ENCODE measurements around the gene USP7. TPM values are rescaled to one million over a fixed set of nuclear protein-coding genes. Genes with fewer than 3 reads are reported as not detected.

The USP7 gene
- total RNA-seq, 1 experiment from 2014 or later = 125 TPM

DNA sequence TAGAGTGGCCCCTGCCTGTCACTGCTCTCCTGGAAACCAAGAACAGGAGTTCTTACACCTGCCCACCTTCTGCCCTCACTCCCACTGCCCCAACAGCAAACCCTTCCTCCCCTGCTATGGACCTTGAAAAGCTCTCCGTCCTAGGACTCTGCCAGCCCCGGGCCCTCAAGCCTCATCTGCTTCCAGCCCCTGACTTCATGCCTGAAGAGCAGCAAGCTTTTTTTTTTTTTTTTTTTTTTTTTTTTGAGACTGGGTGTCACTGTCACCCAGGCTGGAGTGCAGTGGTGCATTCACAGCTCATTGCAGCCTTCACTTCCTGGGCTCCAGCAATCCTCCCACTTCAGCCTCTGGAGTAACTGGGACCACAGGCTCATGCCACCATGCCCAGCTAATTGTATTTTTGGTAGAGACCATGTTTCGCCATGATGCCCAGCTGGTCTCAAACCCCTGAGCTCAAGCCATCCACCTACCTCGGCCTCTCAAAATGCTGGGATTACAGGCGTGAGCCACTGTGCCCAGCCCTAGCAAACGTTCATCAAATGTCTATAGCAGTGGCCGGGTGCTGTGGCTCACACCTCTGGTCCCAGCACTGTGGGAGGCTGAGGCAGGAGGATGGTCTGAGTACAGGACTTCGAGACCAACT lies 111.8 kb downstream of the USP7 start:
- Histone ChIP-seq H3K4me1 (ENCODE audit: control insufficient read depth, insufficient read depth, low read length) (peaks cover 41% of the 10 kb centered on the region), H3K27ac (ENCODE audit: low read length) (no peak overlapping the region), H3K9me3 (ENCODE audit: control insufficient read depth, insufficient read depth, low read depth, low read length) (no peaks in the 10 kb centered on the region), H3K4me3 (ENCODE audit: low read depth in 2 of 2, low read length in 2 of 2) (no peak overlapping the region), H3K27me3 (ENCODE audit: control insufficient read depth, insufficient read depth, low read length) (no peaks in the 10 kb centered on the region), H3K36me3 (ENCODE audit: control insufficient read depth, insufficient read depth, low read length) (peaks cover 5% of the 10 kb centered on the region)
- ChIA-PET CTCF (interaction anchor here (0.7 kb wide), 1 partner anchor 28 kb away, joined by 3 read pairs; no protein-coding TSS in a partner anchor), POLR2A (interaction anchor here (0.5 to 0.6 kb wide), 4 partner anchors 11 to 288 kb away, joined by 3 to 14 read pairs (median 4); partner anchors contain the start of gene CARHSP1)
- no peak for ATAC-seq
- BruUV-seq (replicated peaks) = no TSS peak
- in situ Hi-C loops (cut with HindIII; ENCODE audit: low pct_unique_long_range_greater_than_20kb, low sequenced_read_pairs) (no loop called here), intact Hi-C loops (cut with micrococcal nuclease; ENCODE audit: unreplicated experiment) (no loop called here)
- TF ChIP-seq TCF7L2 (IDR thresholded peaks at IDR 0.05; ENCODE audit: low read depth, low read length) (no peak), SIN3A (IDR thresholded peaks at IDR 0.05; ENCODE audit: borderline replicate concordance, insufficient read depth, low read depth, low read length) (no peak), POLR2AphosphoS5 (IDR thresholded peaks at IDR 0.05; ENCODE audit: low read depth, low read length) (no peak)
- TF ChIP-seq, protein P1, sequence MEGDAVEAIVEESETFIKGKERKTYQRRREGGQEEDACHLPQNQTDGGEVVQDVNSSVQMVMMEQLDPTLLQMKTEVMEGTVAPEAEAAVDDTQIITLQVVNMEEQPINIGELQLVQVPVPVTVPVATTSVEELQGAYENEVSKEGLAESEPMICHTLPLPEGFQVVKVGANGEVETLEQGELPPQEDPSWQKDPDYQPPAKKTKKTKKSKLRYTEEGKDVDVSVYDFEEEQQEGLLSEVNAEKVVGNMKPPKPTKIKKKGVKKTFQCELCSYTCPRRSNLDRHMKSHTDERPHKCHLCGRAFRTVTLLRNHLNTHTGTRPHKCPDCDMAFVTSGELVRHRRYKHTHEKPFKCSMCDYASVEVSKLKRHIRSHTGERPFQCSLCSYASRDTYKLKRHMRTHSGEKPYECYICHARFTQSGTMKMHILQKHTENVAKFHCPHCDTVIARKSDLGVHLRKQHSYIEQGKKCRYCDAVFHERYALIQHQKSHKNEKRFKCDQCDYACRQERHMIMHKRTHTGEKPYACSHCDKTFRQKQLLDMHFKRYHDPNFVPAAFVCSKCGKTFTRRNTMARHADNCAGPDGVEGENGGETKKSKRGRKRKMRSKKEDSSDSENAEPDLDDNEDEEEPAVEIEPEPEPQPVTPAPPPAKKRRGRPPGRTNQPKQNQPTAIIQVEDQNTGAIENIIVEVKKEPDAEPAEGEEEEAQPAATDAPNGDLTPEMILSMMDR (IDR thresholded peaks at IDR 0.05) = no peak
- TF ChIP-seq, protein P2, sequence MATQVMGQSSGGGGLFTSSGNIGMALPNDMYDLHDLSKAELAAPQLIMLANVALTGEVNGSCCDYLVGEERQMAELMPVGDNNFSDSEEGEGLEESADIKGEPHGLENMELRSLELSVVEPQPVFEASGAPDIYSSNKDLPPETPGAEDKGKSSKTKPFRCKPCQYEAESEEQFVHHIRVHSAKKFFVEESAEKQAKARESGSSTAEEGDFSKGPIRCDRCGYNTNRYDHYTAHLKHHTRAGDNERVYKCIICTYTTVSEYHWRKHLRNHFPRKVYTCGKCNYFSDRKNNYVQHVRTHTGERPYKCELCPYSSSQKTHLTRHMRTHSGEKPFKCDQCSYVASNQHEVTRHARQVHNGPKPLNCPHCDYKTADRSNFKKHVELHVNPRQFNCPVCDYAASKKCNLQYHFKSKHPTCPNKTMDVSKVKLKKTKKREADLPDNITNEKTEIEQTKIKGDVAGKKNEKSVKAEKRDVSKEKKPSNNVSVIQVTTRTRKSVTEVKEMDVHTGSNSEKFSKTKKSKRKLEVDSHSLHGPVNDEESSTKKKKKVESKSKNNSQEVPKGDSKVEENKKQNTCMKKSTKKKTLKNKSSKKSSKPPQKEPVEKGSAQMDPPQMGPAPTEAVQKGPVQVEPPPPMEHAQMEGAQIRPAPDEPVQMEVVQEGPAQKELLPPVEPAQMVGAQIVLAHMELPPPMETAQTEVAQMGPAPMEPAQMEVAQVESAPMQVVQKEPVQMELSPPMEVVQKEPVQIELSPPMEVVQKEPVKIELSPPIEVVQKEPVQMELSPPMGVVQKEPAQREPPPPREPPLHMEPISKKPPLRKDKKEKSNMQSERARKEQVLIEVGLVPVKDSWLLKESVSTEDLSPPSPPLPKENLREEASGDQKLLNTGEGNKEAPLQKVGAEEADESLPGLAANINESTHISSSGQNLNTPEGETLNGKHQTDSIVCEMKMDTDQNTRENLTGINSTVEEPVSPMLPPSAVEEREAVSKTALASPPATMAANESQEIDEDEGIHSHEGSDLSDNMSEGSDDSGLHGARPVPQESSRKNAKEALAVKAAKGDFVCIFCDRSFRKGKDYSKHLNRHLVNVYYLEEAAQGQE (IDR thresholded peaks at IDR 0.05; ENCODE audit: insufficient read depth in 1 of 2, low read depth in 2 of 2, low read length in 1 of 2) = no peak
- no peak for DNase-seq (ENCODE audit: low read depth, low spot score)

- Histone ChIP-seq H3K36me3 (ENCODE audit: control insufficient read depth, insufficient read depth, low read length) (peaks cover 5% of the 10 kb centered on the region), H3K4me1 (ENCODE audit: control insufficient read depth, insufficient read depth, low read length) (peaks cover 33% of the 10 kb centered on the region), H3K27ac (ENCODE audit: low read length) (peak overlapping the region; percentile 52), H3K4me3 (ENCODE audit: low read depth in 2 of 2, low read length in 2 of 2) (no peak overlapping the region), H3K9me3 (ENCODE audit: control insufficient read depth, insufficient read depth, low read depth, low read length) (no peaks in the 10 kb centered on the region), H3K27me3 (ENCODE audit: control insufficient read depth, insufficient read depth, low read length) (no peaks in the 10 kb centered on the region)
- ATAC-seq (peak; percentile 59), DNase-seq (ENCODE audit: low read depth, low spot score) (no peak)
- TF ChIP-seq, protein P2 (IDR thresholded peaks at IDR 0.05; ENCODE audit: insufficient read depth in 1 of 2, low read depth in 2 of 2, low read length in 1 of 2) = no peak
- TF ChIP-seq POLR2AphosphoS5 (IDR thresholded peaks at IDR 0.05; ENCODE audit: low read depth, low read length) = peak; percentile 71
- POLR2A ChIA-PET = interaction anchor here (0.7 kb wide), 1 partner anchor 45 kb away, joined by 3 read pairs; no protein-coding TSS in a partner anchor
- in situ Hi-C loops (cut with HindIII; ENCODE audit: low pct_unique_long_range_greater_than_20kb, low sequenced_read_pairs) = no loop called here
- CTCF ChIA-PET = no interaction called here
- no TSS peak for BruUV-seq (replicated peaks)
- intact Hi-C loops (cut with micrococcal nuclease; ENCODE audit: unreplicated experiment) = no loop called here
These were observed 113.3 kb downstream of the USP7 start for GRCh38 chr16:8850279-8850885.

All from Panc1 (cell line).